ENCODE results near the gene LRCH4.
"Not testable (repeated sequence)": the region's sequence is repeated elsewhere in the genome, so short reads cannot be mapped to it uniquely, and the experiment has no call there.

LRCH4 gene

DNA sequence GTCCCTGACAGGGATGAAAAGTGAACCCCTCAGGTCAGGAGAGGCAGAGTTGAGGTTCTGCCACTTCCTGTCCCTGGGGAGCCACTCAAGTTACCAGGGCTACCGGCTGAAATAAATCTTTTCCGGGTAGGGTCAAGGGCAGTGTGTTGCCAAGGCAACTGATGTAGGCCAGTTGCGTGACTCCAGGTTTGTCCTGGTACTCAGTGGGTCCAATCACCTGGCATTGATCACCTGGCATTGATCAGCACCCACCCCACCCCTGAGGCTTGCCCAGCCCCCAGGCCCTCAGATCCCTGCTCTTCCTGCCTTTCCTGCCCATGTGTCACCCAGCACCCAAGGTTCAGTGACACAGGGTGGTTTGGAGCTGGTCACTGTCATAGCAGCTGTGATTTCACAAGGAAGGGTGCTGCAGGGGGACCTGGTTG lies 18.2 kb downstream of the LRCH4 start:
- DNase-seq (ENCODE audit: low read depth) = no peak

- DNase-seq (ENCODE audit: low read depth) = peak; percentile 42
Measured at GRCh38 chr7:100567031-100567730, 18.7 kb downstream of the LRCH4 start.

DNA sequence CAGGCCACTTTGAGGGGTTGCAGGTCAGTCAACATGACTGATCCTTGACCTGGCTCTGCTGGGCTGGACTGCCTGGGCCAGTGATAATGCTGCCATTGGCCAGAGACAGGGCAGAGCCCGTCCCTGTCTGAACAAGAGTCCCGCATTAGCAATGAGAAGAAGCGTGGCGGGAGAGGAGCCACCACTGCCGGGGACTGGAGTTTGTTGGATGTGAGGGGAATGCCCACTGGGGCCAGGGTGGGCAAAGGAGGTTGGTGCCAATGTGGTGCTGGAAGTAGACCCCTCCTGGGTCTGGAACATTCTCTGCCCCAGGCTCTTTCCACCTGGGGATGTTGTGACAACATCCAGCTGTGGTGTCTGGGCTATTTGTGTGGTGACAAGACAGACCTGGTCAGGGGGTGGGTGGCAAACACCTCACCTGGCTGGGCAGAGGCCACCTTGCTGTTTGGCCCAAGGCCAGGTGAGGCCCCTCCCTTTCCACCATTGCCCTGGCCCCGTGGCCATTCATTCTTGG lies 19.9 kb downstream of the LRCH4 start:
- DNase-seq (ENCODE audit: low read depth) = no peak

GRCh38 chr7:100565133-100565571 lies 20.8 kb downstream of the LRCH4 start:
- no peak for DNase-seq (ENCODE audit: low read depth)

- DNase-seq (ENCODE audit: low read depth) = not testable (repeated sequence)
Measured at GRCh38 chr7:100564405-100564804, 21.5 kb downstream of the LRCH4 start.

GRCh38 chr7:100563809-100564400 lies 22.0 kb downstream of the LRCH4 start:
- DNase-seq (ENCODE audit: low read depth) = peak; percentile 69

GRCh38 chr7:100563100-100563564 lies 22.8 kb downstream of the LRCH4 start:
- no peak for DNase-seq (ENCODE audit: low read depth)

GRCh38 chr7:100562195-100563099 lies 23.5 kb downstream of the LRCH4 start:
- no peak for DNase-seq (ENCODE audit: low read depth)

DNA sequence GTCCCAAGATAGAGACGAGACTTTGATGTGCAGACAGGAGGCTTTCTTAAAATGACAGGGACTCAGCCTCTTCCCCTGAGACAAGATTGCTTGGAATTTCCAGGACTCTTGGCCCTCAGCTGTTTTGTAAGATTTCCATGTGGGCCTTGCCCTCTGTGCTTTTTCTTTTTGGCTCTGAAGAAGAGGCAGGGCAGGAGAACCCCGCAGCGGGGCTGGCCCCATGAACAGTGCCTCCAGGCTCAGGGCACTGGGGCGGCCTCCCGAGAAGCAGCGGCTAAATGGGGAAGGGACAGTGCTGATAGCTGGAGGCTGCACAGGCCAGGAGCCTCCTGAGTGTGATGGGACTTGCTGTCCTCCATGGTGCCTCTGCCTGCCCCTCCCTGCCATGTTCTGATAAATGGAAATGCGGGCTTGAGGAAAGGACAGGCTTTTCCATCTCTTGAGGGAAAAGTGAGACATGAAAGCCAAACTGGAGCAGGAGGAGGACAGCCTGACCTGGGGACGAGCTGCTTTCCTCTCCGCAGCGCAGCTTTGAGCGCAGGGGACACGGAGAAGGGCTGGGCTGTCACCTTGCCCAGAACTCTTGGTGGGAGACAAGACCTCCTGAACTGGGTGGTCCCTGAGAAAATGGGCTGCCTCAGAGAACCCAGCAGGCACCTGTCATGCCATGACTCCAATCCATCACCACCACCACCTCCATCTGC lies 24.3 kb downstream of the LRCH4 start:
- DNase-seq (ENCODE audit: low read depth) = no peak

DNA sequence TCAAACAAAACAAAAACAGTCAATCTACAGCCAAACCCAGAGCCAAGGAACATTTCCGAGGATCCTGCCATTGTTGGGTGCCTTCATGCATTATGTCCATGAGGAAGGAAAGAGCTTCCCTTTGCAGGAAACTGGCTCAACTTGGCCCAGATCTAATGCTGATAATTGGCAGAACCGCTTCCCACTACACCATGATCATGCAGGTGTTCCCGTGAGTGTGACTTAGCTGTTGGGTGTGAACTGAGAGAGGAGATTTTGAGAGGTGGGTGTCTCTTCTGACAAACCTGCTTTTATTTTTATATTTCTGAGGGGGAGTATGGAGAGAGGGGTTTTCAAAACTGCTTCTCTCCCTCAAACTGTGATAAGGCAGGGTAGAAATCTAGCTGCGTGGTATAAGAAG lies 26.8 kb downstream of the LRCH4 start:
- no peak for DNase-seq (ENCODE audit: low read depth)

DNA sequence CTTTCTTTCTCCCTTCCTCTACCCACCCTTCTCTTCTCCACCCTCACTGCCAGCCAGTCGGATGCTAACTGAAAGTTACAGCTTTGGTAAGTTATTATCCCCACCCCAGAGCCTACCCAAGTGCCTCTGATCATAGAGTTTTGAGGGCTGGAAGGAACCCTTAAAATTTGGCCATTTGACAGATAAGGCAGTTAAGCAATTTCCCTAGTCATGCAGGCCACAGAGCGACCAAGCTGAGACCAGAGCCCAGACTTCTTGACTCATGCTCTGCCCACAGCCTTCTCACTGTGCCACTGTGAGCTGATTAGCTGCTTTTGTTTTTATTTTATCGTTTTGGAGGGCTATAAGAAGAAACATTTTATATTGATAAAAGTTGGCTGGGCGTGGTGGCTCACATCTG lies 29.4 kb downstream of the LRCH4 start:
- DNase-seq (ENCODE audit: low read depth) = peak; percentile 66

DNA sequence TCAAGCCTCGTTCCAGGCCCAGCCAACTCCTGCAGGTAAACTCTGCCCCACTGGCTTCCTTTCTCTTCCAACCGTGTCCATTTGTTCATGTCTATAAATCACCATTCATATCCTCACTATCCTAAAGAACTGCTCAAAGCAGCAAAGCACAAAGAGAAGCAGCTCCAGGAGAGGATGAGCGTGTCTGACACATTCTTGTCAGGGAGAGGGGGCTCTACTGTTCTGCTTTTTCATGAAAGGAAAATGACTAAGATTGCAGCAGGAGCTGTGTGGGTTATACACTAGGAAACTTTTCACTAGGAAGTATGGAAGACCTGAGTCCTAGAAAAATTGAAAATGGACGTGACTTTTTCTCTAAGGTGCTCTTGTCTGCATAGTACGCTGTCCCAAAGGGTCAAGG lies 30.2 kb downstream of the LRCH4 start:
- DNase-seq (ENCODE audit: low read depth) = no peak

GRCh38 chr7:100553032-100553431 lies 32.9 kb downstream of the LRCH4 start:
- no peak for DNase-seq (ENCODE audit: low read depth)

DNA sequence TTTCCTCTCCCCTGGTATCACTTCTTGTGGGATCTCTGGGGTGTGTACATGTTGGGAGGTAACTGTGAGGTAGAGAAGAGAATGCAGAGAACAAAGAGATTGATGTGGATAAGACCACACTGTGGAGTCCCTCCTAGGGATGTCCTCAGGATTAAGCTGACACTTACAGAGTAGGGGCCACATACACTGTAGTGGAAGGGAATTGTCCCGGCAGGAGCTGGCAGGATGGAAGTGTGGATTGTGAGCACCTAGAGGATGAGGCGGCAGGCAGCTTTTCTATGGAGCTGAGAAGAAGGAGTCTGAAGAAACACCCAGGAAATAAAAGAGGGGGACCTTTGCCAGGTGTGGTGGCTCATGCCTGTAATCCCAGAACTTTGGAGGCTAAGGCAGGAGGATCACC lies 33.4 kb downstream of the LRCH4 start:
- no peak for DNase-seq (ENCODE audit: low read depth)

DNA sequence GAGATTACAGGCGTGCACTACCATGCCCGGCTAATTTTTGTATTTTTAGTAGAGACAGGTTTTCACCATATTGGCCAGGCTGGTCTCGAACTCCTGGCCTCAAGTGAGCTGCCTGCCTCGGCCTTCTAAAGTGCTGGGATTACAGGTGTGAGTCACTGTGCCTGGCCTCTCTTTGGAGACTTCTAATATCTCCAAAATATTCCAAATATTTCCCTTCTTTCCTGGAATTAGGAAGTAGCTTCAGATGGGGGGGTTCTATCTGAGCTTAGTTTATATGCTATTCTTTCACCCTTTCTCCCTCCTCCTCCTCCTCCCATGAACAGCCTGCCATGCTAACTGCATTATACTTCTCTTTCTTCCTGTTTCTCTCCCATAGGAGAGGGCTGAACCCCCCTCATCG lies 37.5 kb downstream of the LRCH4 start:
- not testable (repeated sequence) for DNase-seq (ENCODE audit: low read depth)

DNA sequence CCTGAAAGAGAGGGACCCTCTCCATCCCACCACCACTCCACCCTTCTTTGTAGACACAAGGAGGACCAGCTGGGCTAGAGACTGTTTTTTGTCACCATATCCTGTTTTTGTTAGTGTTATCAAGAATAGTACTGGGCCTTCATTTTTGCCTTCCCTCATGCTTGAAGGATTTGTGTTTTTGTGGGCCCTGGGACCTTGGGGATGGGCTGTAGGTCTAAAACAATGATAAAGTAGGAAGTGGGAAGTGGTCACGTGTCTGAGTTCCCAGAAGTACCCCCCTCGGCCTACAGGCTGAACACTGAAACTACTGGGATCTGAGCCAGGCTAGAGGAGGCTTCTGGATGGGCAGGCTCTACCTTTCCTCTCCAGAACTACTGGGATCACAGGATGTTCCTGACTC lies 38.1 kb downstream of the LRCH4 start:
- peak; percentile 35 for DNase-seq (ENCODE audit: low read depth)

GRCh38 chr7:100546926-100547800 lies 38.8 kb downstream of the LRCH4 start:
- no peak for DNase-seq (ENCODE audit: low read depth)

GRCh38 chr7:100546129-100546925 lies 39.6 kb downstream of the LRCH4 start:
- peak; percentile 44 for DNase-seq (ENCODE audit: low read depth)

GRCh38 chr7:100545360-100546128 lies 40.4 kb downstream of the LRCH4 start:
- peak; percentile 95 for DNase-seq (ENCODE audit: low read depth)

Data from iris pigment epithelial cell (primary cell).